HEK293 (cell line): ENCODE results near the gene ZNF358.

ENCODE experiments used
- ATF2 ChIP-seq: fragments of 450-650 bp; formaldehyde crosslinking; IDR thresholded peaks from 2 replicates; pipeline ENCODE4 v1.5.1; 2016; ENCODE audit warnings: missing biosample characterization, missing genetic modification characterization, low read depth
- CTCF ChIP-seq: fragments of 450-650 bp; formaldehyde crosslinking; IDR thresholded peaks from 2 replicates; pipeline ENCODE4 v1.5.1; 2016; ENCODE audit warnings: missing biosample characterization, missing genetic modification characterization
- PRDM10 ChIP-seq: fragments of 450-650 bp; formaldehyde crosslinking; IDR thresholded peaks from 2 replicates; pipeline ENCODE4 v1.5.1; 2016; ENCODE audit warnings: missing biosample characterization, missing genetic modification characterization
- PRDM6 ChIP-seq: fragments of 450-650 bp; formaldehyde crosslinking; IDR thresholded peaks from 2 replicates; pipeline ENCODE4 v1.5.1; 2017; ENCODE audit warnings: missing biosample characterization, missing genetic modification characterization
- ZBTB11 ChIP-seq: fragments of 450-650 bp; formaldehyde crosslinking; conservative IDR thresholded peaks from 2 replicates; pipeline ENCODE4 v1.5.1; 2016; ENCODE audit warnings: low read depth, missing biosample characterization, missing genetic modification characterization
- ZNF146 ChIP-seq: fragments of 450-650 bp; formaldehyde crosslinking; IDR thresholded peaks from 2 replicates; pipeline ENCODE4 v1.5.1; 2016; ENCODE audit warnings: missing biosample characterization, missing genetic modification characterization
- ZNF391 ChIP-seq: fragments of 450-650 bp; formaldehyde crosslinking; IDR thresholded peaks from 2 replicates; pipeline ENCODE4 v1.5.1; 2016; ENCODE audit warnings: low read depth, missing biosample characterization, missing genetic modification characterization, borderline replicate concordance
- ZNF423 ChIP-seq: fragments of 450-650 bp; formaldehyde crosslinking; IDR thresholded peaks from 2 replicates; pipeline ENCODE4 v1.5.1; 2016; ENCODE audit warnings: missing biosample characterization, missing genetic modification characterization
- ZSCAN16 ChIP-seq: fragments of 450-650 bp; formaldehyde crosslinking; IDR thresholded peaks from 2 replicates; pipeline ENCODE4 v1.5.1; 2016; ENCODE audit warnings: missing biosample characterization, missing genetic modification characterization

- no peak for TF ChIP-seq ZNF391 (tag by site-specific recombination)
- TF ChIP-seq PRDM6 (tag by site-specific recombination) = no peak
- no peak for TF ChIP-seq CTCF
- TF ChIP-seq ZNF423 = no peak
- no peak for TF ChIP-seq ZBTB11 (tag by site-specific recombination)
- no peak for TF ChIP-seq ZNF146 (tag by site-specific recombination)
- no peak for TF ChIP-seq ZSCAN16 (tag by site-specific recombination)
- TF ChIP-seq ATF2 (tag by site-specific recombination) = no peak
- no peak for TF ChIP-seq PRDM10 (tag by site-specific recombination)
Measured at GRCh38 chr19:7469669-7470285, 46.1 kb upstream of the ZNF358 start.
